G401.6 (cell line): Measurements from ENCODE around the gene TIMM23.
"Not testable (repeated sequence)": the region's sequence is repeated elsewhere in the genome, so short reads cannot be mapped to it uniquely, and the experiment has no call there.

Source experiments
- FAIRE-seq: peaks from 2 replicates; lab custom pipeline; 2012; peaks lifted over from hg19 to GRCh38; lab: Jason Lieb, UNC

TIMM23 gene, protein sequence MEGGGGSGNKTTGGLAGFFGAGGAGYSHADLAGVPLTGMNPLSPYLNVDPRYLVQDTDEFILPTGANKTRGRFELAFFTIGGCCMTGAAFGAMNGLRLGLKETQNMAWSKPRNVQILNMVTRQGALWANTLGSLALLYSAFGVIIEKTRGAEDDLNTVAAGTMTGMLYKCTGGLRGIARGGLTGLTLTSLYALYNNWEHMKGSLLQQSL

DNA sequence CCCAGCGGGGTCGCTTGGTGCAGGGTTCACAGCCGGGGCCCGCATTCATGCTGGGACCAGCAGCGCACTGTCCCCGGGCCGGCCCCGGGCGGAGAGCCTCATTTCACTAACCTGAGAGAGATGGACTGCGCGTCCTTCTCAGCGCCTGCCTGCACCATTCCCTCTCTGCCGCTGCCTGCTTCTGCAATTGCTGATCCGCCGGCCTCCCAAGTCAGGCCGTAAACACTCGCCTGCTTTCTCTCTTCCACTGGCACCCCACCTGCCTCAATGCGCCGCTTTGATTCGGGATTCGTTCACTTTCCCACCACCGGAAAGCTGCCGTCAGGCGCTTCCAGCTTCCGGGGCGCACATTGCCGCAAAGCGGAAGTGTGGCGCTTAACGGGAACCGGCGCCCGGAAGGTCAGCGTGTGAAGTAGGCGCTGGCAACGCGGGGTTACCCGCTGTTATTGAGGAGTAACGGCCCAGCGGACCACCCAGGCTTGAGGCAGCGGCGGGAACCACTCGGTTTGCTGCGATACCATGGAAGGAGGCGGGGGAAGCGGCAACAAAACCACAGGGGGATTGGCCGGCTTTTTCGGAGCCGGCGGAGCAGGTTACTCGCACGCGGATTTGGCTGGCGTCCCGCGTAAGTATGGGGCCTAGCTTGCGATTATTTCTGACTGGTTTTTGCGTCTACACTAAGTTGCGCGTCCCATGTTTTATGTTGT is at the start of gene TIMM23:
Gene TIMM23, plus strand, starts transcription at position 384 of the 707 bp plus-strand sequence. Its CDS starts 136 bp downstream, at position 520.
- FAIRE-seq, result not testable (repeated sequence)

DNA sequence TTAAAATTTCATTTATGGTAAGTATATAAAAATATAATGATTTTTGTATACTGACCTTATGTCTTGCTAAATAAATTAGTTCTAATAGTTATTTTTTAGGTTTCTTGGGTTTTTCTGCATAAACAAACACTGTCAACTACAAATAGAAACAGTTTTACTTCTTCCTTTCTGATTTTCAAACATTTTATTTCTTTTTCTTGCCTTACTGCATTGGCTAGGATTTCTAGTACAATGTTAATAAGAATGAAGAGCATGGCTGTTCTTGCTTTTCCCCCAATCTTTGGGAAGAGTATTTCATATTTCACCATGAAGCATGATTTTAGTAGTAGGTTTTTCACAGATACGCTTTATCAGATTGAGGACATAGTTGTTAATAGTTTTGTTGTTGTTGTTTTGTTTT is 45.5 kb upstream of the TIMM23 start:
- FAIRE-seq, result not testable (repeated sequence)

DNA sequence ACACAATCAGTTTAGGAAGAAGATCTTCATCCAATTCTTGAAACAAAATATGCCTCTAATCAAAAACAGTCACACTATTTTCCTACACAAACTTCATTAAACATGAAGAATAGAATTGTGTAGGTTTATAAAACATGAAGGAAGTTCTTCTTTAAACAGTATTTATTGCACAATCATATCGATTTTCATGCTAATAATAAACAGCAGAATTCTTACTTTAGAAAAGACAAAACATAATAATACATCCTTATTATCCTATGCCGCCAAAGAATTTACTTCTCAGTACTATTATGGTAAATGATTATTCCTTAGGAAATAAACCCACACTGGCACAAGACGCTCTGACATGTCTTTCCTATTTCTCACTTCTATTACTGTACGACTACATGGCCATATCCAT is 41.0 kb upstream of the TIMM23 start:
- not testable (repeated sequence) for FAIRE-seq

DNA sequence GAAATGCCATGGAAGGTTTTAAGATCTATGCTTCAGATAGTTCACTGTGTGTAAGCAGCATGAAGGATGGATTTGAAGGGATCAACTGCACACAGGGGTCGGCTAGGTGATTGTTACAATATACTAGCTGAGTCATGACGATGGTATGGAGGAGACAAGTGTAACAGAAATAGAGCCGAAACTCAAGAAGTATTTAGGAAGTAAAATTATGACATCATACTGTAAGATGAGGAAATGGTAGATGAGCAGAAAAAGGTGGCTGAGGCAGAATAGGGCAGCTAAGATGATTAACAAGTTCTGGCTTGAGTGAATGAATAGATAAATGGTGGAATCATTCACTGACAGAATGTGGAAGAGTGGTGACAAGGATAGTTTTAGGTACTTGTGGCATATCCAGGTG is 37.5 kb upstream of the TIMM23 start:
- FAIRE-seq, result not testable (repeated sequence)

DNA sequence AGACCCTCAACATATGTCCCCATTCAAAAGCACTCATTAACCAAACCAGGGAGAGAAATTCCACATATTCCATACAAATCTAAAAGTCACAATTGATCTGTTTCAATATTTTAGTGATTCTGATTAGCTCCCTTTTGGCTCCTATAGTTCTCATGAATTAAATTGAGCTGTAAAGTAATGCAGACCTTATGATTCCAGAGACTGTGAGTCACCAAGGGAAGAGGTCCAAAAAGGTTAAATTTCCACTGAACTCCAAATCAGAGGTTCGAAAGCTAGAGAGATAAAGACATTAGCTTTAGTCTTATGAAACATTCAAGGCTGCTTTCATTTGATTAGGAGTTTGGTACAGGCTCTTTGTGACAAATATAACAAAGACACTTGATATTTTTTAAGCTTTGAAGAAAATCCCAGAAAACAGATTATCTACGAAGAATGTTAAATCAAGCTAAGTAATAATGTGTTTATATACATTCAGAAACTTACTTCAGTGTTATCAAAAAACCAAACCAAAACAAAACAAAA is 33.1 kb upstream of the TIMM23 start:
- not testable (repeated sequence) for FAIRE-seq

DNA sequence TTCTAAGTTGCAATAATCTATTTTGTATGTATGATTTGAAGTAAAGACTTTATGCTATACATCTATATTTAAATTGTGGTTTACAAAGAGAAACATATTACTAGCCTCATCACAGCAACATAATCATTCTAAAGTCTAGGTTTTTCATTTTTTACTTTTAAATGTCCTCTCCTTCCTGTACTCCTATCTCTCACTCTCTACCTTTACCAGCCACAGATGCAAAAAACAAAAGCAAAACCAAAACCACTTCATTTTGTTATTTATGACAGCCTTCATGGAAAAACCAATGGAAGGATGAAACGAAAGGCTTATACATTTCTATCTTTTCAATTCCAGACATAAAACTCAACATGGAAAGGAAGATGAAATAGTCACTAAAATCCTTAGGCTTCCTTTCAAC is 31.1 kb upstream of the TIMM23 start:
- FAIRE-seq, result not testable (repeated sequence)

DNA sequence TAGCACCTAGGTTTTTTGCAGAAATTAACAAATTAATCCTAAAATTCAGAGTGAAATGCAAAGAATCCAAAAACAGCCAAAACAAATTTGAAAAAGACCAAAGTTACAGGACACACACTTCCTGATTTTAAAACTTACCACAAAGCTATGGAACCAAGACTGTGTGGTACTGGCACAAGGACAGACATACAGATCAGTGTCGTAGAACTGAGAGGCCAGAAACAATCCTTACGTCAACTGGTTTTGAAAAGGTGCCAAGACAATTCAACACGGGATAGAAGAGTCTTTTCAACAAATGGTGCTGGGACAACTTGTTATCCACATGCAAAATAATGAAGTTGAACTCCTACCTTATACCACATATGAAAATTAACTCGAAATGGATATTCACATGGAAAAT is 26.8 kb upstream of the TIMM23 start:
- not testable (repeated sequence) for FAIRE-seq

DNA sequence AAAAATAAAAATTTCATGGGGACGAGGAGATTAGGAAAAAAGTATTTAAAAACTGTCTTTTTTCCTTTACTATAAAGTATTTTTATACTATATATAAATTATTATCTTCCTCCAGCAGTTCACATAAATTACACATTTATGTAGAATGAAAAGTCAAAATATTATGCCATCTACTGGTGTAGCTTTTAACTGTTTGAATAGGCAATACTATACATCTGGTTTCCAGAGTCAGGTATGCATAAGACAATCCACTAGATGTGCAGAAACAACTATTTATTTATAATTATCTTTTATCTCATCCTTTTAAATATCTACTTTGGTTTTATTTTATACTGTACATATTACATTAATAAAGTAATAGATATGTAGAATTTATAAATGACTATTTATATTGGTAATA is 24.9 kb upstream of the TIMM23 start:
- not testable (repeated sequence) for FAIRE-seq

DNA sequence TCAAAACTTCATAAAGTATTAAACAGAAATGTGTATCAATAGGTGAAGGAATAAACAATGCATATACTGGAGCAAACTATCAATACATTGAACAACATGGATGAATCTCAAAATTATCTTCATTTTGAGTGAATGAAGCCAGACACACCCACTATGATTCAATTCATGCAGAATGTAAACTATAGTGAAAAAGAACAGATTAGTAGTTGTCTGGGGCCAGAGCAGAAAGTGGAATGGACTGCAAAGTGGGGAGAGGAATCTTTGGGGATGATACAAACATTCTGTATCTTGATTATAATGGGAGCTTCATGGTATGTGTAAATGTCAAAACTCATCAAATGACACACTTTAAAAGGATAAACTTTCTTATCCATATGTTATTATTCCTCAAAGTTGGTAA is 23.5 kb upstream of the TIMM23 start:
- FAIRE-seq, result not testable (repeated sequence)

DNA sequence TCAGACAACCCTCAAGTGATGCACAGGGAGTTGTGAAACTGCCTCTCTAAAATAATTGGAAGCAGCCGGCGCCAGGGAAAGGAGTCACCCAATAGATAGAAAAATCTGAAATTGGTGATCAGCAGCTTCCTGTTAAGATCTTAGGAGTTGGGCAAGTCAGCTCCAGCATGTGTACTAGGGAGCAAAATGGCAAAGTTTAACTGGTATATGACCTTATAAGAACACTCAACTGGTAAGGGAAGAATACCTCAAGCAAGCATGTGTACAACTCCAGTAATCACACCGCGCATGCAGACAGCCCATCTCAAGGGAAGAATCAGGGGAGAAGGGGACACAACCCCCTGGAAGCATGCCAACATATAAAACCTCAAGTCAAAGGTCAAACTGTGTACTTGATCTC is 17.9 kb upstream of the TIMM23 start:
- FAIRE-seq, result not testable (repeated sequence)

DNA sequence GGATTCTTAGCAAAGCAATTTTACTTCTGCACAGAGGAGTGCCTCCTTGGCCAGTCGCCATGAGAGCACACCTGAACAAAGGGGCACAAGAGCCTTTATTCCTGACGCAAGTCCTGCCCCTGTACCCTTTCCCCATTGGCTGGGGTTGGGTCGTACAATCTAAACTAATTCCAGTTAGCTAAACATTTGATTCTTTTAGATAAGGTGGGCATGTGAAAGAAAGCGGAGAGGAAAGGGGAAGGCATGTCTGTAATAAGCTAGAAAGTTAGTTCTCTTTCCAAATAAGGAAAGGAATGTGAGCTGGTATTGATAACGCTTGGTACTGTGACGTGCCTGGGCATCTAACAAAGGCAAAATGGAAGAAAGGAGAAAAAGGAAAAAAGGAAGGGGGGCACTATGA is 15.7 kb upstream of the TIMM23 start:
- not testable (repeated sequence) for FAIRE-seq

DNA sequence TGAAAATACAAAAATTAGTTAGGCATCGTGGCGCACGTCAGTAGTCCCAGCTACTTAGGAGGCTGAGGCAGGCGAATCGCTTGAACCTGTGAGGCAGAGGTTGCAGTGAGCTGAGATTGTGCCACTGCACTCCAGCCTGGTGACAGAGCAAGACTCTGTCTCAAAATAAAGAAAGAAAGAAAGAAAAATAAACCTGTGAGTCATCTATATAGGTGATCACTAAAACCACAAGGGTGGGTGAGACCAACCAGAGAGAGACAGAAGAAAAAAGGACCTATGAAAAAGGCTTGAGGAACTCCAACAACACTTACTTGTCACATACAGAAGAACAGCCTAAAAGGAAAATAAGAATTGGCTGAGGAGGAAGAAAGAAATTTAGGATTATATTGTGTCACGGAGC is 14.4 kb upstream of the TIMM23 start:
- FAIRE-seq, result not testable (repeated sequence)

DNA sequence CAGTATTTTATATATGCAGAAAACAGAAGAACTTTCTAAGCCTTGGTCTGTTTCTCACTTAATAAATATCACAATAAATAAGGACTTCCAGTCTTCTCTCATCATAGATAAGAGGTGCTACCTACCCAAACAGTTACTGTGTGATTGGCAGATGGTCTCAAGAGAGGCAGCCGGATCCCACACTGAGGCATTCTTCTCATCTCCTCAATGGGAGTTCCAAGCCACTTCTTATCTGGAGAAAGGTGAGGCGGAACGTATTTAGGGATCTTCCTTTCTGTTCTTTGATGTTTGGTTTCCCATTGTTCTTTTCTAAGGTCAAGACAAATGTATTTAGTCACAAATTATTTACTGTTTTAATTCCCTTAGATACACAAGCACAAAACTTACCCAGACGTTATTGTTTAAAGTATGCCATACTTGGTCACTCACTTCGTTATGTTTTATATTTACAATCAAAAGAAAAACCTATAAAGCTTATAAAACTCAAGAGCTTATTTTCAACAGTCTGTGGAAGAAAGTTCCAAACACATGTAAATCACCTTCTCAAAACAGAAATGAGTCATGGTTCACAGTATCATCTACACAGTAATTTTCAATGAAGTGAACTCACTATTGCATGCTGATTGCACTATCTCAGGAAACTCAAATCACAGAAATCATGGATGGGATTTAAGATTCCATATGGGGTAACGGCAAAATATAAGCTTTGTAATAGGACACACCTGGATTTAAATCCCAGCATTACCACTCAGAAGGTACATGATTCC is 9.4 kb upstream of the TIMM23 start:
- FAIRE-seq, result not testable (repeated sequence)

DNA sequence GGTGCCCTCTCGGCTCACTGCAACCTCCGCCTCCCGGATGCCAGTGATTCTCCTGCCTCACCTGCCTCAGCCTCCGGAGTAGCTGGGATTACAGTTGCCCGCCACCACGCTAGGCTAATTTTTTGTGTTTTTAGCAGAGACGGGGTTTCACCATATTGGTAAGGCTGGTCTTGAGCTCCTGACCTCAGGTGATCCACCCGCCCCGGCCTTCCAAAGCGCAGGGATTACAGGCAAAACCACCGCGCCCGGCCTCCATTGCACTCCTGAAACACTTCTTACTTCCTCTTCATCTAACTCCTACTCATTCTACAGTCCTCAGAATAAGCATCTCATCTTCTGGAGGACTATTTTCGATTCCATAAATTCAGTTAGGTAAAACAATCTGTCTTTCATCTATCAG is 1.3 kb upstream of the TIMM23 start:
- FAIRE-seq, result not testable (repeated sequence)

DNA sequence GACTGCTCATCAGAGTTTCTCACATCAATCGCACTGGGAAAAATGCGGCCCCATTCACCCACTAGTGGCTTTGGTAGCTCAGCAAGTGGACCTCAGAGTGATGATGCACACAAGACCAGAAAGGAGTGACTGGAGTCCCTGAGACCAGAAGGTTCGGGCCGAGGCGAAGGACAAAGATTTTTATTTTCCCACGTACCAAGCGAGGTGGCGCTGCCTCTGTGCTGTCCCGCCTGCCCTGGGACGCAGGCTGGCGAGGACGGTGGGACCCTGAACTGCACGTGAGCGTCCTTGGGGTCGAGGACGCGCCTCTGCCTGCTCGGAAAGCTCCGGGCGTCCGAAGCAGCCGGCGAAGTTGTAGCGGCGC is 565 bp upstream of the TIMM23 start:
- not testable (repeated sequence) for FAIRE-seq

DNA sequence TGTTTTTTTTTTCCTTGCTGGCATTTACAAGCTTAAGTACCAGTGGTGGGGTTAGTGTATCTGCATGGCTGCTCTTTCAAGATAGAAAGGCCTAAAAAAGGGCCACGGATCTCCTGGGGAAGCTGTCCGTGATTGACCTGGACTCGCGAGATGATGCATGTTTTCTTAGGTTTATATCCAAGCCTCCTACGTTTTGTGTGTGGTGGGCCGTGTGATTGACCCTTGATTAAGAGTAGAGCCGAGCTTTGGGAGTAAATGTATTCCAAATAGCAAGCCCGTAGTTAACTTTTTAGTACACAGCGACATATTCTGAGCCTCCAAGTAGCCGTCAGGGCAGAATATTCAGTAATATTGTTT is 502 bp downstream of the TIMM23 start:
- FAIRE-seq, result not testable (repeated sequence)

DNA sequence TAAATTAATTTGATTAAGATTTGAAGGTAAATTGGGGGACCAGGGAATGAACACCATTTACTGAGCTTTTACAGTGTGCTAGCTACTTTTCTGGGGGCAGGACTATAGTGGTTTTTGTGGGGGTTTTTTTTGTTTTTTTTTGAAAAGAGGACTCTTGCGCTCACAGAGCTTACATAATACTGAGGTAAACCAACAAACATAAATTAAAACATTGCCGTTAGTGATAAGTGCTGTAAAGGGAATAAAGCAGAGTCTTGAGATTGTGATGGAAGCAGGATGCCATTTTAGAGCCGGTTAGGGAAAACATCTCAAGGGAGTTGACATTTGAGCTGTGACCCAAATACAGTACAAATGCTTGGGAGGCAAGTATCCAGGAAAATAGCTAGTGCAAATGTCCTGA is 1.8 kb downstream of the TIMM23 start:
- FAIRE-seq, result not testable (repeated sequence)

DNA sequence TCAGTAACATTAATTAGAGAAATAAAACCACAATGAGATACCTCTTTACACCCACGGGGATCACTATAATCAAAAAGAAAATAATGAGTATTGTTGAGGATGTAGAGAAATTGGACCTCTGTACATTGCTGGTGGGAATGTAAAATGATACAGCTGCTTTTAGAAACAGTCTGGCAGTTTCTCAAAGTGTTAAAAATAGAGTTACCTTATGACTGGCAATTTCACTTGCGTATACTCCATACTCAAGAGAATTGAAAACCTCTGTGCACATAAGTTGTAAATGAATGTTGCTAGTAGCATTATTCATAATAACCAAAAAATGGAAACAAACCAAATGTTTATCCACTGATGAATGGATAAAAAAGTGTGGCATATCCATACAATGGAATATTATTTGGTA is 6.3 kb downstream of the TIMM23 start:
- FAIRE-seq, result not testable (repeated sequence)

DNA sequence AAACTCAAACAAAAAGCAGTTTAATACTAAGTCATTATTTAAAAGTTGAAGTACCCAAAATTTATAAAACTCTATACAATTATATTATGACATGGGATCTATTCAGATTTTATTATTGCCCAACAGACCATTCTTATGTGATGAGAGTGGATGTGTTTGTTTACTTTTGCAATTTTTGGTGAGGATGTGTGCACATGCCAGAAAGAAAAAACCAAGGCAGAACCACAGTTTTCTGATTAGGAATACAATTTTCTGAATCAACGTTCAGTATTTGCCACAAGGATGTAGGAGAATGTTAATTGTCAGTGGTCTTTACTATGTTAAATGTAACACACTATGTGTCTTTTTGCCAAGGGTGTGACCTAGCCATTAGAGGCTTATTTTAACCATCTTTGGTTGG is 9.1 kb downstream of the TIMM23 start:
- not testable (repeated sequence) for FAIRE-seq

DNA sequence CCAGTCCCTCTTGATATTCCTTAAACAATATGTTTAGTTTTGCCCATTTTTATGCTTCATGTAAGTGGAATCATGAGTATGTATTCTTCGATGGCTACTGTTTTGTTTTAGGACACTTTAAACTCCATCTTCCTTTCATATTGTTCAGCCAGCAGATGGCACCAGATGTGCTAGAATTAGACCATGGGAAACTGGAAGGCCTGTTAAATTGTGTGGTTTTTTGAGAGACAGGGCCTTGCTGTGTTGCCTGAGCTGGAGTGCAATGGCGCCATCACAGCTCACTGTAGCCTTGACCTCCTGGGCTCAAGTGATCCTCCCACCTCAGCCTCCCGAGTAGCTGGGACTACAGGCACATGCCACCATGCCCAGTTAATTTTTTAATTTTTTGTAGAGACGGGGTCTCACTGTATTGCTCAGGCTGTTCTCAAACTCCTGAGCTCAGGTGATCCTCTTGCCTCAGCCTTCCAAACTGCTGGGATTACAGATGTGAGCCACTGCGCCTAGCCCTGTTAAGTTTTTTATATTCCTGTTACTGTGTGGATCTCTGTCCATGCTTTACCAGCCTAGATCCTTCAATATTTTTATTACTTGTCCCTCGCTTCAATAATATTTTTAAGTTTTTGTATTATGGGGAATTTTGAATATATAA is 11.4 kb downstream of the TIMM23 start:
- not testable (repeated sequence) for FAIRE-seq

DNA sequence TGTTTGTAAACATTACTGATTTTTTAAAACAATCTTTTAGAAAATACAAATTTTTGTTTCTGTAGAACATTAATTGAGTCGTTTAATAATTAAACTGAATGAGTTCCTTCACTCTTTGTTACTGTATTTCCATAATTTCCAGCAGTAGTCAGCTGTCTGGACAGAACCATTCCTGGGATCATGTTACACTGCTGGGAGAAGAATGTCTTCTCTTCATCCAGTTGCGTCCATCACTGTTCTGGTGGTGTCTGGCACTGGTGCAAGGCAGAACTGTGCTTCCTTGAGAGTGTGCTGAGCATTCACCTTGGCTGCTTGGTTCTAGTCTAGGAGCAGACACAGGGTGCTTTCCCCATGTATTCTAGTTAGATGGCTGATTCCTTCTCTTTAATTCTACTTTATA is 12.2 kb downstream of the TIMM23 start:
- FAIRE-seq, result not testable (repeated sequence)

DNA sequence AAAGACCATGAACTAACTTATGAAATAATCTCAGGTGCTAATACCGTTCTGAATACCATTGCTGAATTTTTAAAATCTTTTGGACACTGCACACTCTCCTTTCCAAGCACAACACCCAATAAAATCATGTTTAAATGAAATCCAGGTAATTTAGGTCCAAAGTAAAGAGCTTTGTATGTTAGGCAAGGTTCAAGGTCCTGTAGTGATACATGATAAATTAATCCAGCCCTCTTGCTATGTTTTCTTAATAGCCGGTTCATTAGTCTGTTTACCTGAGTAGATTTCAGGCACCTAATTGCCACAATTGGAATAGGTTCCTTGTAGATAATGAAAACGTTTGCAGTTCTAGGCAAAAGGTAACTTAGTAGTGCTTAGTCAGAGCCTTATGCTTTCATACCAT is 13.3 kb downstream of the TIMM23 start:
- FAIRE-seq, result not testable (repeated sequence)
